HG02763 (cell line): ENCODE data around the gene PDPN.

ENCODE experiments used
- ATAC-seq: cut with Tn5 transposase; IDR thresholded peaks from one replicate; pipeline ENCODE4 v1.9.1; 2021; ENCODE audit warnings: mild to moderate bottlenecking, moderate library complexity; ENCODE audit not compliant: unreplicated experiment

PDPN gene

GRCh38 chr1:13616234-13616633, 32.6 kb downstream of the PDPN start:
- ATAC-seq, result no peak

DNA sequence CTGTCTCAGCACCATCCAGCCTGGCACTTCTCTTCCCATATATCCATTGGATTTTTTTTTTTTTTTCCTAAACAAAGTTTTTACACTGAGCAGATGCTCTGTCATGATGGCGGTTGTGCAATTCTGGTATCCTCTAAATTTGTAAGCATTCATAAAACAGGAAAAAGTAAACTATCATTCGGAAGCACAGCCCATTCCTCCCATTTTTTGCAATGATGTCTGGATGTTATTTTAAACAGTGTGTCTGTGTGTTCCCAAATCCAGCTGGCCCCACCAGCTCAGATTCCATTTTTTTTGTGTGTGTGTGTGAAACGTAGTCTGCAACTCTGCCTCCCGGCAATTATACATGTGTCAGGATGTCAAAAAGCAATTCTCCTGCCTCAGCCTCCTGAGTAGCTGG, 33.5 kb downstream of the PDPN start:
- ATAC-seq, result no peak

DNA sequence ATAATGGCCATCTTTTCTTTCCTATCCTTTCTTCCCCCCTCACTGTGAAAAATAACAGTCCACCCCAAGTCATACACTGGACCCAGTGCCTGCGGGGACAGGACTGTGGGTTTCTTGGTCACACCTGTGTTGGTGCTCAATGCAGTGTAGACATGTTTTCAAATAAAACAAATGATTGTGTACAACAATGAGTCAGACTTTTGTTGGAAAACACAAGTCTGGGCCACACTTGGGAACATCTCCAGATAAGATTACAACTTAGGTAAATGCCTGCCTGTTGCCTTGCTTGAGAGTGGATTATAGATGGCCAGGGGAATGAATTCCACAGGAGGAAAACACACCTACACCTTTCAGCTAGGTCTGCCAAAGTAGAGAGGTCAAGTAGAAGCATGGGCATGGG, 34.1 kb downstream of the PDPN start:
- no peak for ATAC-seq

DNA sequence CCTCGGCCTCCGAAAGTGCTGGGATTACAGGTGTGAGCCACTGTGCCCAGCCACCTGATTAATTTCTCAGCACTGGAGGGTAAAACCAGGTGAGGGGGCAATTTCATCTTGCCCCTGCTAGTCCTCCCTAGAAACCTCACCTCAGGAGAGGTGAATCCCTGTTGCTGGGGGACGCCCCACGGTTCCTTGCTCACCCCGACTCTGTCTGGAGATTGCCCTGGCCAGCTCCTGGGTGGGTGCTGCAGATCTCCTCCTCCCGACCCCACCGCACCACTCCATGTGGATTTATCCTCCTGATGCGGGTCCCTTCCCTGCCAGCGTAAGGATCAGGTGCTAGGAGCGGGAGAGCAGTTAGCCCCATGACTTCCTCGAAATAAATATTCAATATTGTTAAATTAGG, 34.9 kb downstream of the PDPN start:
- no peak for ATAC-seq

DNA sequence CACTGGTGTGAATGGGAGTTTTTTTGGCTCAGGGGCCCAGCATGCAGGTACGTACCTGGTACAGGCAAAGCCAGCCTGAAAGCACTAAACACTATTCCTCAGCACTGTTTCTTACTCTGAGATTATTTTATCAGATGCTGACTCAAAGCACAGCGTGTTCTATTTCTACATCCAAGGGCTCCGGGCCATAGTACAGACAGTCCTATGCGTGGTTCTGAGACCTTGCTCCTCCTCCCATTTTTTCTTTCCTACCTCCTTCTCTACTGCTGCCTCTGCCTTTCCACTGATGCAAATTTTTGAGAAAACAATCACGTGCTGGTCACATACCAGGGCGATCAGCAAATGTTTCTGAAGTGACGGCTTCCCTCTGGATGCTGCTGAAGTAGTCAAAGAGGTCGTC, 36.3 kb downstream of the PDPN start:
- ATAC-seq, result no peak

- no peak for ATAC-seq
Measured at GRCh38 chr1:13620825-13621224, 37.2 kb downstream of the PDPN start.

GRCh38 chr1:13622446-13622845, 38.8 kb downstream of the PDPN start:
- no peak for ATAC-seq

- no peak for ATAC-seq
Measured at GRCh38 chr1:13623021-13623637, 39.5 kb downstream of the PDPN start.

GRCh38 chr1:13624526-13624925, 40.9 kb downstream of the PDPN start:
- ATAC-seq, result no peak

DNA sequence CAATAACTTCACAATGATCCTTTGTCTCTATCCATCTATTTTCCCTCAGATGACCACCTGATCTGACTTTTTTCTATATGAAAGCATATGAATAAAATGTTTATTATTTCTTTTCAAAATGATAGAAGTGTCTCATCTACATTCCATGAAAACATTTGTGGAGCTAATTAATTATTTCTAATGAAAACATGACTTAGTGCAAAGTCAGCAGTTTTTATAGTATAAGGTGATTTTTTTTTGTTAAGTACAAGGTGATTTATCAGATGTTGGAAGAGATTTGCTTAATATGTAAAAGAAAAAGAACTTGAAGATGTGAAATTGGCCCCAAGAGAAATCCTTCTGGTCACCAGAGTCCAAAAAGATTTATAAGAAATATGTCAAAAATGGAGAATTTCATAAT, 43.5 kb downstream of the PDPN start:
- no peak for ATAC-seq

- no peak for ATAC-seq
Measured at GRCh38 chr1:13628218-13628617, 44.6 kb downstream of the PDPN start.

DNA sequence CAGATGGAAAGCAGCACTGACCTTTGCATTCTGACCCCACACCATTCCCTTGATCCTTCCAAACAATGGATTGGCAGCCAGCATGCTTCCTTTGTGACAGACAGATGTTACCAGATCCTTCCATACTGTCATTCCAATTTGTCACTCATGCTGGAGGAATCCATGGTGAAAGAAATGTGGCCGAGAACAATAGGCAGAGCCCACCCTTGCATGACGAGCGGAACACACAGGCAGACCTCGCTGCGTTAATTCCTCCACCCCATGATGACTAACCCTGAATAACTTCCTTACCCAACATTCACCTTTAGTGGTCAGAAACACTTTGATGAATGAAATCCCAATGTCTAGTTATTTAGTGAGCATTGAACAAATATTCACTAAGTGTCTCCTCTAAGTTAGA, 45.1 kb downstream of the PDPN start:
- no peak for ATAC-seq

DNA sequence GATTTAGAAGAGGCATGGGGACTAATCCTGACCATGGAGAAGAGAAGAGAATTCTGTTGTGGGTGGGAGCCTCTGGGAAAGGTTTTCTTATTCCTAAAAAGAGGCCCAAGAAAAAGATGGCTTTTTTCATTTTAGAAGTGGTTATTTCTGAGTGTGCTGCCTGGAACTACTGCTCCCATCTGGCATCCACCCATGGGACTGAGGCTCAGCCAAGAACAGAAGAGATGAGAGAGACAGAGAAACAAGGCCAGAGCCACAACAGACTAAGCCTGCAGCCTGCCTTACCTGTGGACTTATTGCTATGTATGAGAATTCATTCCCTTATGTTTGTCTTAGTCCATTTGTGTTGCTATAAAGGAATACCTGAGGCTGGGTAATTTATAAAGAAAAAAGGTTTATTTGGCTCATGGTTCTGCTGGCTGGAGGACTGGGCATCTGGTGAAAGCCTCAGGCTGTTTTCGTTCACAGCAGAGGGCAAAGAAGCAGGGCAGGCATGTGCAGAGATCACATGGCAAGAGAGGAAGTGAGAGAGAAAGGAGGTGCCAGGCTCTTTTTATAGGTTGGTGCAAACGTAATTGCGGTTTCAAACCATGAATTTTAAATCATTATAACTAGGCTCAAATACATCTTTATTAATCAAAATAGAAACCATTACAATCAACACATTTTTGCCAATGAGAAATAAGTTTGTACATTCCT, 58.8 kb downstream of the PDPN start:
- no peak for ATAC-seq

DNA sequence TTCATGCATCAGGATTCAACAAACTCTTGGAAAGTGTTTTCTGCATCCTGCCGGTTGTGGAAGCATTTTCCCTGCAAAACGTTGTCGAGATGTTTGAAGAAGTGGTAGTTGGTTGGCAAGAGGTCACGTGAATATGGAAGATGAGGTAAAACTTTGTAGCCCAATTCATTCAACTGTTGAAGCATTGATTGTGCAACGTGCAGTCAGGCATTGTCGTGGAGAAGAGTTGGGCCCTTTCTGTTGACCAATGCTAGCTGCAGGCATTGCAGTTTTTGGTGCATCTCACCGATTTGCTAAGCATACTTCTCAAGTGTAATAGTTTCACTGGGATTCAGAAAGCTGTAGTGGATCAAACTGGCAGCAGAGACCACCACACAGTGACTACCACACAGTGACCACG, 59.4 kb downstream of the PDPN start:
- no peak for ATAC-seq

DNA sequence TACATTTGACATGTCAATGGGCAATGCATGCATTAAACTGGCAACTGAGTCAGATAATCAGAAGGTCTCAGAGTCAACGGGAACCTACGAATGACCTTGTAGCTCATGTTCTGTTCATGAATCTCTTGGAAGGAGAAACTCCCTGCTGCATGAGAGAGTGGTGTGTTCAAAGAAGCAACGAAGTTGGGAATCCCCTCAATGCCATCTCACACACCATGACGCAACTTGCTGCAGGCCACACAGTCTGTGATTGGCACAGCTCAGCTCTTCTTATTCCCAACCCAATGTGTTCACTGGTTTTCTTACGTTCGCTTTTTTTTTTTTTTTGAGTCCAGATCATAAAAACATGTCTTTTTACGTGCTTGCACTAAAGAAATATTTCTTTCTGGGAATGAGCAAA, 62.9 kb downstream of the PDPN start:
- ATAC-seq, result no peak

GRCh38 chr1:13651279-13651678, 67.6 kb downstream of the PDPN start:
- ATAC-seq, result no peak

GRCh38 chr1:13652238-13652637, 68.6 kb downstream of the PDPN start:
- ATAC-seq, result no peak

GRCh38 chr1:13661539-13661938, 77.9 kb downstream of the PDPN start:
- no peak for ATAC-seq

GRCh38 chr1:13662493-13662892, 78.9 kb downstream of the PDPN start:
- ATAC-seq, result no peak

DNA sequence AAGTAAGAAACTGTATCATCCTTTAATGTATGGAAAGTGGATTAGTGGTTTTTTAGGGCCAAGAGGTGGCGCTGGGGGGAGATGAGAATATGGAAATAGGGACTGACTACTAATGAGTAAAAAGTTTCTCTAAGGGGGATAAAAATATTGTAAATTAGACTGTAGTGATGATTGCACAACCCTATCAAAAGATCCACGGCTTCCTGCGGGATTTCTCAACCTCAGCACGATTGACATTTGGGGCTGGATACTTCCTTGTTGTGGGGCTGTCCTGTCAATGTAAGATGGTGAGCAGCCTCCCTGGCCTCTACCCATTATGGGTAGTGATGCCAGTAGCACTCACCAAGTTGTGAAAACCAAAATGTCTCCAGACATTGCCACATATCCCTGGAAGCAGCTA, 80.3 kb downstream of the PDPN start:
- no peak for ATAC-seq

DNA sequence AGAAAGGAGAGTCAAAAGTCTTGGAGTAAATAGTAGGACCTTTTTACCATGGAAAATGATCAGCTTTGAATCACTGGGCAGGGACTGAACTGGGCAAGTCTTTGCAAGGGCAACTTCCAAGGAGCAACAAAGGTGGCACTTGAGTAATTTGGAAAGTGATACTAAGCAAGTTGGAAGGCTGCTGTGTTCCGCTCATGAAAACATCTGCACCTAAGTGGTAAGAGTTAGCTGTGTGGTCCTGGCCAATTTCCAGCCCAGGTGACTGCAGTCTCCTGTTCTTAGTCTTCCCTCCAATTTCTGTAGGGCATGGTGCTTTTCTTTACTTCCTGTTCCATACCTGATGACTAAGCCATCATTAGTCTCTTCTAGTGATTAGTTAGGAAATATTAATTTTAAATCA, 80.8 kb downstream of the PDPN start:
- ATAC-seq, result no peak

DNA sequence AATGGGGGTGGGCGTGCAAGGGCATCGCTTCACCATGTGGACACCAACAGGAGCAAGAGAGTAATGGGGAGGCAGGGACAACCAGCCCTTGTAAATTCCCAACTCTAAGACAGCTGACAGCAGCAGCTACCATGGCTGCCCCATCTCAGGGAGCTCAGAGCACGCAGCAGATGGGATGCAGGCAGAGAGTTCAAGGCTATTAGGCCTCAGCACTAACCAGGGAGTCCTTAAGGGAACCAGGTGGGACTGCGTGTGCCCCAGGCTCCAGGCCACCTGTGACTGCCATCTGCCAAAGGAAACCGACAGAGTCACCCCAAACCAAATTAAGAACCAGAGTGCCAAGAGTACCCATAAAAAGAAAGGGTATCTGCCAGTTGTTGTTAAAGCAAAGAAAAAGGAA, 82.7 kb downstream of the PDPN start:
- ATAC-seq, result no peak
